Fibroblast of skin of left biceps (primary cell): ENCODE results near the gene DNAJC17.

Experiments
- DNase-seq, 2 experiments: peaks; one replicate each; pipeline ENCODE4 v3.0.0-alpha.2; 2013; ENCODE audit warnings: low read depth in 2 of 2

DNAJC17 gene

DNA sequence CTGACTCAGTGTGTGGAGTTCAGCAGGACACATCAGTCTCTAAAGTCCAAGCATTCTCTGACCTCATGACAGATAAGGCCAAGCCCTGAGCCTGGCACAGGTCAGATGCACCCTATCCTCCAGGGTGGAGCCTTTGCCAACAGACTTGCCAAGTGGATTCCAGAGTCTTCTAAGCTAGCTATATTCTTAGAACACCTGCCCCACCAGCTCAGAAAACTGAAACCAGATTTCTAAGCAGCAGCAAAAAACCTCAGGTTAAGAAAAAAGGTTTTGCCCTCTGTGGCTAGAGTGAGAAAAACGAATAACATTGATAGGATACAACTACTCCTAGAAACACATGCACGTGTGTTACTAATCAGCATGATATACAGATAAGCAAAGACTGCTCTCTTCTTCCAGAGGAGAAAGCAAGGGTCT, 63.8 kb downstream of the DNAJC17 start:
- DNase-seq = no peak

DNA sequence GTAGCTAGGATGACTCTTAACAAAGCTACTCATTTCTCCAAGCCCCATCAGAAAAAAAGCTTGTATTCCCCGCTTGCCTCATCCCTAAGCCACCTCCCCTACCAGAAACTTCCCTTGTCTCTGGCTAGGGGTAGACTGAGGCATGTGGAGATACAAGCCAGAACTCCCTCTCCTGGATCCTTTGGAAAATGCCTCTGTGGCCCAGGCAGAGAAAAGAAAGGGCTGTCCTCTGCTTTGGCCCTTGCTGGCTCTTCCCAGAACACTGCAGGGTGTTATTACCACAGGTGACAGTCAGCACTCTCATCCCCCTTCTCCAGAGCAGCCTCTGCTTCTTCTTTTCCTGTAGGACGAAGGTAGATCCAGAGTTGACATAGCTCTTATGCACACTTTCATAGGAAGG, 67.4 kb downstream of the DNAJC17 start:
- DNase-seq = no peak

GRCh38 chr15:40739047-40739446, 68.2 kb downstream of the DNAJC17 start:
- DNase-seq = no peak

DNA sequence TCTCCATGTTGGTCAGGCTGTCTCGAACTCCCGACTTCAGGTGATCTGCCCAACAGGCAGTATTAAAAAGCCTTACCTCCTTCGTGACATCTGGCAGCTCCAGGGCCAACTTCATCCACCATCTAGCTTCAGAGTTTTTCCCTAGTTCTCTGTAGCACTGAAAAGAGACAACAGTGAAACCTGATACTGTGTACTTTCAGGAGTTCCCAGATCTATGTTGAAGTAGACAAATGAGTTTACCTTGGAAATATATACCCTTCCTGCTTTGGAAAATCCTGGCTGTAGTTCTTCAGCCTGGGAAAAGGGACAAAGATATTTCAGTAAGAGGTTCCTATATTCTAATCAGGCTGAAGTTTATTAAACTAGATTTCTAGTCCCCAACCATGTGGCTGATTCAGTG, 70.2 kb downstream of the DNAJC17 start:
- no peak for DNase-seq

GRCh38 chr15:40736575-40736974, 70.7 kb downstream of the DNAJC17 start:
- DNase-seq = no peak

GRCh38 chr15:40731034-40731433, 76.2 kb downstream of the DNAJC17 start:
- no peak for DNase-seq

GRCh38 chr15:40723919-40724318, 83.4 kb downstream of the DNAJC17 start:
- DNase-seq = no peak

DNA sequence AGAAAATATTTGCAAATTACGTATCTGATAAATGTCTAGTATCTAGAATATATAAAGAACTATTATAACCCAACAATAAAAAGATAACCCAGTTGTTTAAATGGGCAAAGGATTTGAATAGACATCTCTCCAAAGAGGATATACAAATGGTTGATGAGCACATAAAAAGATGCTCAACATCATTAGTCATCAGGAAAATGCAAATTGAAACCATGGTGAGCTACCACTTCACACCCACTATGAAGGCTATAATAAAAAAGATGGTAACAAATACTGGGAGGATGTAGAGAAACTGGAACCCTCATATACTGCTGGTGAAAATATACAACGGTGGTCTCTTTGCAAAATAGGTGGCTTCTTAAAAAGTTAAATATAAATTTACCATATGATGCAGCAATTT, 84.3 kb downstream of the DNAJC17 start:
- DNase-seq = no peak

DNA sequence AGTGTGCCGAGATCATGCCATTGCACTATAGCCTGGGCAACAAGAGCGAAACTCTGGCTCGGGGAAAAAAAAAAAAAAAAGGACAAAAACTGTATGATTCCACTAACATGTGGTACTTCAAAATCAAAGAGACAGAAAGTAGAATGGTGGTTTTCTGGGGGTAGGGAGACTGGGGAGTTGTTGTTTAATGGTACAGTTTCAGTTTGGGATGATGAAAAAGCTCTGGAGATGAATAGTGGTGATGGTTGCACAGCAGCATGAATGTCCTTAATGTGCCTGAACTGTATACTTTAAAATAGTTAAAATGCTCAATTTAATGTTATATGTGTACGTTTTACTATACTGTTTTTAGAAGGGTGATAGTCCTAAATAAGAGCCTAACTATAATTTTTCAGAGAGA, 84.9 kb downstream of the DNAJC17 start:
- DNase-seq = no peak

GRCh38 chr15:40721701-40722100, 85.6 kb downstream of the DNAJC17 start:
- no peak for DNase-seq

DNA sequence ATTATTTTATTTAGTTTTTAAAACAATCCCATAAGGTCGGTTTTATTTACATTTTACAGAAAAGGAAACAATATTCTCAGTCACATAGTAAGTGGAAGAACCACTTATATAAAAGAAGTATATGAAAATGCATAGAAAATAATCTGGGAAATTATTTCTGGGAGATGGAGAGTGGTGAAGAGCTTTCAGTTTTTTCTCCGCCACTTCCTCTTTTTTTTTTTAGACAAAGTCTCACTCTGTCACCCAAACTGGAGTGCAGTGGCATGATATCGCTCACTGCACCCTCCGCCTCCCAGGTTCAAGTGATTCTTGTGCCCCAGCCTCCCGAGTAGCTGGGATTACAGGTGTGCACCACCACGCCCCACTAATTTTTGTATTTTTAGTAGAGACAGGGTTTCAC, 91.1 kb downstream of the DNAJC17 start:
- DNase-seq = no peak
